Measurements from ENCODE around the gene SERPINH1. TPM values are rescaled to one million over a fixed set of nuclear protein-coding genes. Genes with fewer than 3 reads are reported as not detected.

Gene SERPINH1
- total RNA-seq, 1 donor from 2014 or later = 229 TPM

- peaks cover 23% of the 10 kb centered on the region for H3K36me3 Mint-ChIP-seq
- TF ChIP-seq CTCF (conservative IDR thresholded peaks at IDR 0.05) = no peak
- H3K27me3 Mint-ChIP-seq = no peaks in the 10 kb centered on the region
- H3K9me3 Mint-ChIP-seq = no peaks in the 10 kb centered on the region
- H3K4me3 Mint-ChIP-seq = no peak overlapping the region
- H3K4me1 Mint-ChIP-seq (ENCODE audit: unreplicated experiment) = peaks cover 5% of the 10 kb centered on the region
- no peak for DNase-seq (ENCODE audit: extremely low spot score, unreplicated experiment)
- peak overlapping the region; percentile 57 for H3K27ac Mint-ChIP-seq
These were observed 8.6 kb downstream of the SERPINH1 start for GRCh38 chr11:75570559-75571139.

DNA sequence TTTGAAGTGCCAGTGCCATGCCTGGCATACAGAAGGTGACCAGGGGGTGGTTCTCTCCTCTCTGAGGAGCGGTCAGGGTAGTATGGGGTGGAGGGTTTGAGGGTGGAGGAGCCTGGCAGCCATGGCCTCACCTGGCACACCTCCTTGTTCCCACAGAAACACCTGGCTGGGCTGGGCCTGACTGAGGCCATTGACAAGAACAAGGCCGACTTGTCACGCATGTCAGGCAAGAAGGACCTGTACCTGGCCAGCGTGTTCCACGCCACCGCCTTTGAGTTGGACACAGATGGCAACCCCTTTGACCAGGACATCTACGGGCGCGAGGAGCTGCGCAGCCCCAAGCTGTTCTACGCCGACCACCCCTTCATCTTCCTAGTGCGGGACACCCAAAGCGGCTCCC lies 9.6 kb downstream of the SERPINH1 start:
- peaks cover 20% of the 10 kb centered on the region for H3K36me3 Mint-ChIP-seq
- H3K27me3 Mint-ChIP-seq = no peaks in the 10 kb centered on the region
- no peak overlapping the region for H3K27ac Mint-ChIP-seq

GRCh38 chr11:75572744-75573143 lies 10.7 kb downstream of the SERPINH1 start:
- no peak for TF ChIP-seq CTCF (conservative IDR thresholded peaks at IDR 0.05)
- Mint-ChIP-seq H3K9me3 (no peaks in the 10 kb centered on the region), H3K27ac (no peak overlapping the region), H3K36me3 (peaks cover 20% of the 10 kb centered on the region), H3K4me3 (no peak overlapping the region), H3K4me1 (ENCODE audit: unreplicated experiment) (peaks cover 11% of the 10 kb centered on the region), H3K27me3 (no peaks in the 10 kb centered on the region)
- DNase-seq (ENCODE audit: extremely low spot score, unreplicated experiment) = no peak

More for the DNA sequence above, 9.6 kb downstream of the SERPINH1 start:
- no peaks in the 10 kb centered on the region for H3K9me3 Mint-ChIP-seq
- H3K4me3 Mint-ChIP-seq = no peak overlapping the region
- TF ChIP-seq CTCF (conservative IDR thresholded peaks at IDR 0.05) = no peak
- peaks cover 5% of the 10 kb centered on the region for H3K4me1 Mint-ChIP-seq (ENCODE audit: unreplicated experiment)
- DNase-seq (ENCODE audit: extremely low spot score, unreplicated experiment) = no peak

- H3K4me1 Mint-ChIP-seq (ENCODE audit: unreplicated experiment) = peaks cover 12% of the 10 kb centered on the region
- peak; percentile 34 for TF ChIP-seq CTCF (conservative IDR thresholded peaks at IDR 0.05)
- peaks cover 14% of the 10 kb centered on the region for H3K36me3 Mint-ChIP-seq
- peaks cover 6% of the 10 kb centered on the region for H3K27me3 Mint-ChIP-seq
- DNase-seq (ENCODE audit: extremely low spot score, unreplicated experiment) = no peak
- no peak overlapping the region for H3K4me3 Mint-ChIP-seq
- H3K9me3 Mint-ChIP-seq = no peaks in the 10 kb centered on the region
- no peak overlapping the region for H3K27ac Mint-ChIP-seq
These were observed 12.9 kb downstream of the SERPINH1 start for GRCh38 chr11:75574698-75575602.

- TF ChIP-seq CTCF (conservative IDR thresholded peaks at IDR 0.05) = no peak
- Mint-ChIP-seq H3K4me3 (peak overlapping the region; percentile 67), H3K27ac (peak overlapping the region; percentile 68), H3K27me3 (peaks cover 9% of the 10 kb centered on the region), H3K36me3 (peaks cover 10% of the 10 kb centered on the region), H3K9me3 (no peaks in the 10 kb centered on the region), H3K4me1 (ENCODE audit: unreplicated experiment) (peaks cover 12% of the 10 kb centered on the region)
- DNase-seq (ENCODE audit: extremely low spot score, unreplicated experiment) = no peak
These were observed 14.0 kb downstream of the SERPINH1 start for GRCh38 chr11:75576017-75576416.
